Measurements from ENCODE around the gene PTPN9.

- TF ChIP-seq, protein P1, sequence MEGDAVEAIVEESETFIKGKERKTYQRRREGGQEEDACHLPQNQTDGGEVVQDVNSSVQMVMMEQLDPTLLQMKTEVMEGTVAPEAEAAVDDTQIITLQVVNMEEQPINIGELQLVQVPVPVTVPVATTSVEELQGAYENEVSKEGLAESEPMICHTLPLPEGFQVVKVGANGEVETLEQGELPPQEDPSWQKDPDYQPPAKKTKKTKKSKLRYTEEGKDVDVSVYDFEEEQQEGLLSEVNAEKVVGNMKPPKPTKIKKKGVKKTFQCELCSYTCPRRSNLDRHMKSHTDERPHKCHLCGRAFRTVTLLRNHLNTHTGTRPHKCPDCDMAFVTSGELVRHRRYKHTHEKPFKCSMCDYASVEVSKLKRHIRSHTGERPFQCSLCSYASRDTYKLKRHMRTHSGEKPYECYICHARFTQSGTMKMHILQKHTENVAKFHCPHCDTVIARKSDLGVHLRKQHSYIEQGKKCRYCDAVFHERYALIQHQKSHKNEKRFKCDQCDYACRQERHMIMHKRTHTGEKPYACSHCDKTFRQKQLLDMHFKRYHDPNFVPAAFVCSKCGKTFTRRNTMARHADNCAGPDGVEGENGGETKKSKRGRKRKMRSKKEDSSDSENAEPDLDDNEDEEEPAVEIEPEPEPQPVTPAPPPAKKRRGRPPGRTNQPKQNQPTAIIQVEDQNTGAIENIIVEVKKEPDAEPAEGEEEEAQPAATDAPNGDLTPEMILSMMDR (IDR thresholded peaks at IDR 0.05): no peak
- TF ChIP-seq EZH2phosphoT487 (IDR thresholded peaks at IDR 0.05): no peak
- TF ChIP-seq EZH2 (IDR thresholded peaks at IDR 0.05): no peak
These were observed 162.5 kb downstream of the PTPN9 start for GRCh38 chr15:75416584-75416983.

Measured in neural progenitor cell (in vitro differentiated cells).